Natural killer cell (primary cell): ENCODE measurements around the gene CLEC16A. TPM values are rescaled to one million over a fixed set of nuclear protein-coding genes. Genes with fewer than 3 reads are reported as not detected.
A peak's percentile ranks its signal among the peaks of the same experiment; 100 is the strongest.

Experiments
- ATAC-seq, 3 donors: fragments of 150-1000 bp in 2 of 3; fragments of 200-7000 bp in 1 of 3; cut with Tn5 transposase; 1 replicate in 1 of 3; 2 replicates in 2 of 3; pipeline ENCODE4 v1.10.0; 2021; ENCODE audit warnings: mild to moderate bottlenecking in 2 of 3, moderate library complexity in 2 of 3
- DNase-seq, 2 donors: peaks; one replicate each; pipeline versions ENCODE4 v3.0.0 to v3.0.0-alpha.2; 2013 to 2021; ENCODE audit warnings: mixed read lengths in 1 of 2
- H3K27ac ChIP-seq: one replicate; pipeline ENCODE4 v1.5.1; 2013; ENCODE audit warnings: mild to moderate bottlenecking, low read length
- H3K27me3 ChIP-seq: one replicate; pipeline ENCODE4 v1.6.1; 2013; ENCODE audit warnings: low read length; ENCODE audit not compliant: control insufficient read depth, insufficient read depth
- H3K36me3 ChIP-seq: one replicate; pipeline ENCODE4 v1.6.1; 2013; ENCODE audit warnings: low read length; ENCODE audit not compliant: control insufficient read depth, insufficient read depth
- H3K4me1 ChIP-seq: one replicate; pipeline ENCODE4 v1.6.1; 2013; ENCODE audit warnings: low read length; ENCODE audit not compliant: control insufficient read depth, insufficient read depth
- H3K4me3 ChIP-seq: one replicate; pipeline ENCODE4 v1.5.1; 2013; ENCODE audit warnings: low read length
- H3K9me3 ChIP-seq: one replicate; pipeline ENCODE4 v1.6.1; 2013; ENCODE audit warnings: low read length; ENCODE audit not compliant: control insufficient read depth, insufficient read depth
- H3K27ac Mint-ChIP-seq, 2 donors: one replicate each; pipeline ENCODE4 v1.8.0; 2022; ENCODE audit warnings: mild to moderate bottlenecking in 2 of 2, mixed read lengths in 2 of 2, moderate library complexity in 1 of 2
- H3K27me3 Mint-ChIP-seq, 2 donors: one replicate each; pipeline ENCODE4 v1.8.0; 2022; ENCODE audit warnings: low read depth in 2 of 2, mixed read lengths in 2 of 2
- H3K36me3 Mint-ChIP-seq: one replicate; pipeline ENCODE4 v1.8.0; 2022; ENCODE audit warnings: mixed read lengths
- H3K4me1 Mint-ChIP-seq, 2 donors: one replicate each; pipeline ENCODE4 v1.8.0; 2022; ENCODE audit warnings: mixed read lengths in 2 of 2
- H3K4me3 Mint-ChIP-seq: one replicate; pipeline ENCODE4 v1.8.0; 2022; ENCODE audit warnings: mild to moderate bottlenecking, moderate library complexity, mixed read lengths
- H3K9me3 Mint-ChIP-seq, 2 donors: one replicate each; pipeline ENCODE4 v1.8.0; 2022; ENCODE audit warnings: mixed read lengths in 2 of 2
- WGBS: methylation state at CpG from one replicate; pipeline ENCODE4 v1.1.7; 2013; ENCODE audit warnings: missing lambda C conversion rate; ENCODE audit not compliant: insufficient coverage; 5-methylcytosine and 5-hydroxymethylcytosine counted together
- intact Hi-C: fragments of 100-400 bp; cut with micrococcal nuclease; formaldehyde crosslinking; loops from one replicate; pipeline ENCODE4 v1.14.2; 2022
- total RNA-seq, 4 donors: library from RNA; stranded (reverse); fragments of 120-200 nt in 1 of 4; gene quantifications; one replicate each; pipeline versions ENCODE4 v1.2.3 to v1.2.4, GENCODE V29; 2013 to 2022
- TF ChIP-seq, protein P1 (sequence below): fragments of 200-600 bp; IDR thresholded peaks from one replicate; pipeline ENCODE4 v1.8.0; 2022; ENCODE audit warnings: antibody characterized with exemption

Gene CLEC16A
- total RNA-seq, 3 donors from 2014 or later (not counting 1 experiment from before 2014, with no cell fraction given) = 35.9 to 50.5 (median 37.4) TPM

DNA sequence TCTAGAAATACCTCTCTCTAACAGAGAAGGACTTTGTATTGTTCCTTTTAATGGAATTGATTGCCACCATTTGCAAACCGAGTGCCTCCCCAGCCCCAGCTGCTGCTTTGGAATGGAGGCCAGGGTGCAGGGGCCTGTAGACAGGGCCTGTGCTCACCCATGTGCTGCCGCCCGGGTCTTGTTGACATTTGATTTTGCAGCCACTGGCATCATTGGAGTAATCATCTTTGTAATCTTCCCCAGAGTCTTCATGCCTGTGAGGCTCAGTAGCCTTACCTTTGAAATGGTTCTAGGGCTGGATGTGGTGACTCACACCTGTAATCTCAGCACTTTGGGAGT, 119.8 kb downstream of the CLEC16A start:
- WGBS = 95% methylated on average over 3 of the region's 3 CpGs
- H3K27ac Mint-ChIP-seq = no peak overlapping the region

DNA sequence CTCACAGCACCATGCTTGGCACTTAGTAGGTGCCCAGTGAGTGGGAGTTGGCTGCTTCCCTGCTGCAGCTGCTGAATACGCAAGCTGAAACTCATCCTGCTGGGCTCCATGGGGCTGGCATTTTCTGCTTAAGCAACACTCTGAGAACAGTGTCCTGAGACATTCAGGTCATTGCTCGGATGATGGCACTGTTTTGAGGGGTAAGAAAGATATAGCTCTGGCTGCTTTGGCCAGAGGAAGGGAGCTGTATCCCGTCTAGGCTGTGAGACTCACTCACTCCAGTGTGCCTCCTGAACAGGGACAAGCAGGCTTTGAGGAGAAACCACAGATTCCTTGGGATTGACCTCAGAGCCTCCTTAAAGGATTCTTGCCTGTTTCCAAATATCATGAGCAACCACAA, 120.5 kb downstream of the CLEC16A start:
- Mint-ChIP-seq H3K4me1 (peaks cover 0 to 5% of the 10 kb centered on the region in 2 donors), H3K36me3 (no peaks in the 10 kb centered on the region), H3K27ac (no peak overlapping the region), H3K27me3 (no peaks in the 10 kb centered on the region), H3K9me3 (no peaks in the 10 kb centered on the region), H3K4me3 (no peak overlapping the region)
- Histone ChIP-seq H3K27me3 (no peaks in the 10 kb centered on the region), H3K4me1 (no peaks in the 10 kb centered on the region), H3K27ac (no peak overlapping the region), H3K9me3 (no peaks in the 10 kb centered on the region), H3K4me3 (no peak overlapping the region), H3K36me3 (peaks cover 16% of the 10 kb centered on the region)
- TF ChIP-seq, protein P1, sequence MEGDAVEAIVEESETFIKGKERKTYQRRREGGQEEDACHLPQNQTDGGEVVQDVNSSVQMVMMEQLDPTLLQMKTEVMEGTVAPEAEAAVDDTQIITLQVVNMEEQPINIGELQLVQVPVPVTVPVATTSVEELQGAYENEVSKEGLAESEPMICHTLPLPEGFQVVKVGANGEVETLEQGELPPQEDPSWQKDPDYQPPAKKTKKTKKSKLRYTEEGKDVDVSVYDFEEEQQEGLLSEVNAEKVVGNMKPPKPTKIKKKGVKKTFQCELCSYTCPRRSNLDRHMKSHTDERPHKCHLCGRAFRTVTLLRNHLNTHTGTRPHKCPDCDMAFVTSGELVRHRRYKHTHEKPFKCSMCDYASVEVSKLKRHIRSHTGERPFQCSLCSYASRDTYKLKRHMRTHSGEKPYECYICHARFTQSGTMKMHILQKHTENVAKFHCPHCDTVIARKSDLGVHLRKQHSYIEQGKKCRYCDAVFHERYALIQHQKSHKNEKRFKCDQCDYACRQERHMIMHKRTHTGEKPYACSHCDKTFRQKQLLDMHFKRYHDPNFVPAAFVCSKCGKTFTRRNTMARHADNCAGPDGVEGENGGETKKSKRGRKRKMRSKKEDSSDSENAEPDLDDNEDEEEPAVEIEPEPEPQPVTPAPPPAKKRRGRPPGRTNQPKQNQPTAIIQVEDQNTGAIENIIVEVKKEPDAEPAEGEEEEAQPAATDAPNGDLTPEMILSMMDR = no peak
- intact Hi-C loops = no loop called here
- ATAC-seq = no peak
- no peak for DNase-seq
- WGBS = 67% methylated on average over 3 of the region's 3 CpGs

More for the DNA sequence above, 119.8 kb downstream of the CLEC16A start:
- intact Hi-C loops = no loop called here
- Histone ChIP-seq H3K27ac (no peak overlapping the region), H3K4me3 (no peak overlapping the region), H3K9me3 (no peaks in the 10 kb centered on the region), H3K4me1 (no peaks in the 10 kb centered on the region), H3K27me3 (no peaks in the 10 kb centered on the region), H3K36me3 (peaks cover 16% of the 10 kb centered on the region)
- Mint-ChIP-seq H3K36me3 (no peaks in the 10 kb centered on the region), H3K4me3 (no peak overlapping the region), H3K27me3 (no peaks in the 10 kb centered on the region), H3K9me3 (no peaks in the 10 kb centered on the region), H3K4me1 (peaks cover 0 to 5% of the 10 kb centered on the region in 2 donors)
- TF ChIP-seq, protein P1 = no peak
- no peak for DNase-seq
- ATAC-seq = no peak

DNA sequence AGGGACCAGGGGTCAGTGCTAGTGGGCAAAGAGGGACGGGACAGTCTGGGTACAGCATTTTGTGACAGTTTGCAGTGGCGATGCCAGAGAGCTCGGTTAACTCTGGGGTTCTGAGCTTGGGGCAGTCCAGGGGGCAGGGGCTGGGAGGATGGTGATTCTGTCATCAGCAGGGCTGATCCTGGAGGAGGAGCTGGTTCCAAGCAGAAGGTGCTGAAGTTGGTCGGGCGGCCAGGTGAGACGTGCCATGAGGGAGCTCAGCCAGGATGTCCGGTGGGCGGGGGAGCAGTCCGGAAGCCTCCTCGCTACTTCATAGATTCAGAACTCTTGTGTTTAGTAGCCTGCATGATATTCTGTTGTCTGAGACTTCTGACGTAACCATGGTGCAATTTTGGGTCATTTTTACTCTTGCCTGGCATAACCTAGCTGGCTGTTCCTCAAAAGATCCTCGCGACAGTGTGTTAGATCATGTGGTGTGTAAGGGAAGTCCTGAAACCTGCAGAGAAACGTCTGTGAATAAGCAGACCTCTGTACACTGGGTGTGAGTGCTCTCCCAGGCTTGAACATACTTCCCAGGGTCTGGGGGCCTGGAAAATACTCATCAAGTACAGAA, 122.0 kb downstream of the CLEC16A start:
- no peak overlapping the region for H3K4me3 Mint-ChIP-seq
- TF ChIP-seq, protein P1 = no peak
- no peaks in the 10 kb centered on the region for H3K27me3 ChIP-seq
- H3K4me1 ChIP-seq = no peaks in the 10 kb centered on the region
- H3K9me3 Mint-ChIP-seq = no peaks in the 10 kb centered on the region
- no peak overlapping the region for H3K27ac ChIP-seq
- H3K27me3 Mint-ChIP-seq = no peaks in the 10 kb centered on the region
- ATAC-seq (no peak), DNase-seq (no peak)
- no peak overlapping the region for H3K4me3 ChIP-seq
- WGBS = 85% methylated on average over 14 of the region's 14 CpGs
- no peak overlapping the region for H3K27ac Mint-ChIP-seq
- no peaks in the 10 kb centered on the region for H3K9me3 ChIP-seq
- H3K36me3 Mint-ChIP-seq = peaks cover 11% of the 10 kb centered on the region
- H3K4me1 Mint-ChIP-seq = peaks cover 4 to 5% of the 10 kb centered on the region in 2 donors
- intact Hi-C loops = no loop called here
- peaks cover 9% of the 10 kb centered on the region for H3K36me3 ChIP-seq

DNA sequence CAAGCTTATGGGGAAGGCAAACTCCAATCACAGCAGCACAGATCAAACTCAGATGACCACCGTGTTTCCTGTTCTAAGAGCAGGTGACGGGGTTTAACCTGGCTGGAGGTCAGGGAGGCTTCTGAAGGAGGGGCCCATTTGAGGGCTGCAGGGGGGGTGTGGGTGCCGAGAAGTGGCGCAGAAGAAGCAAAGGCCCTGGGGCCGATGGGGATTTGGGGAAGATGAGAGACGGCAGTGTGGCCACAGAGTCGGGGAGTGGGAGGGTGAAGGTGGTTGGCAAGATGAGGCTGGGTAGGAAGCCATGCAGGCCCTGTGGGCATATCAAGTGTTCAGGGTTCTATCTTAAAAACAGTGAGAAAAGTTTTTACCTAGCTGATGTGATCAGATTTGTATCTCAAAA, 122.9 kb downstream of the CLEC16A start:
- Mint-ChIP-seq H3K4me3 (no peak overlapping the region), H3K27me3 (no peaks in the 10 kb centered on the region), H3K27ac (peak overlapping the region in 1 of 2 donors; percentile 63), H3K36me3 (peaks cover 13% of the 10 kb centered on the region), H3K9me3 (no peaks in the 10 kb centered on the region), H3K4me1 (peaks cover 4 to 5% of the 10 kb centered on the region in 2 donors)
- H3K9me3 ChIP-seq = no peaks in the 10 kb centered on the region
- H3K27ac ChIP-seq = no peak overlapping the region
- H3K27me3 ChIP-seq = no peaks in the 10 kb centered on the region
- intact Hi-C loops = no loop called here
- no peak for DNase-seq
- H3K4me3 ChIP-seq = no peak overlapping the region
- TF ChIP-seq, protein P1 = no peak
- 86% methylated on average over 7 of the region's 7 CpGs for WGBS
- H3K4me1 ChIP-seq = no peaks in the 10 kb centered on the region
- ATAC-seq = no peak
- H3K36me3 ChIP-seq = peaks cover 4% of the 10 kb centered on the region
